ENCODE results near the gene EPB41L5.

EPB41L5 gene

DNA sequence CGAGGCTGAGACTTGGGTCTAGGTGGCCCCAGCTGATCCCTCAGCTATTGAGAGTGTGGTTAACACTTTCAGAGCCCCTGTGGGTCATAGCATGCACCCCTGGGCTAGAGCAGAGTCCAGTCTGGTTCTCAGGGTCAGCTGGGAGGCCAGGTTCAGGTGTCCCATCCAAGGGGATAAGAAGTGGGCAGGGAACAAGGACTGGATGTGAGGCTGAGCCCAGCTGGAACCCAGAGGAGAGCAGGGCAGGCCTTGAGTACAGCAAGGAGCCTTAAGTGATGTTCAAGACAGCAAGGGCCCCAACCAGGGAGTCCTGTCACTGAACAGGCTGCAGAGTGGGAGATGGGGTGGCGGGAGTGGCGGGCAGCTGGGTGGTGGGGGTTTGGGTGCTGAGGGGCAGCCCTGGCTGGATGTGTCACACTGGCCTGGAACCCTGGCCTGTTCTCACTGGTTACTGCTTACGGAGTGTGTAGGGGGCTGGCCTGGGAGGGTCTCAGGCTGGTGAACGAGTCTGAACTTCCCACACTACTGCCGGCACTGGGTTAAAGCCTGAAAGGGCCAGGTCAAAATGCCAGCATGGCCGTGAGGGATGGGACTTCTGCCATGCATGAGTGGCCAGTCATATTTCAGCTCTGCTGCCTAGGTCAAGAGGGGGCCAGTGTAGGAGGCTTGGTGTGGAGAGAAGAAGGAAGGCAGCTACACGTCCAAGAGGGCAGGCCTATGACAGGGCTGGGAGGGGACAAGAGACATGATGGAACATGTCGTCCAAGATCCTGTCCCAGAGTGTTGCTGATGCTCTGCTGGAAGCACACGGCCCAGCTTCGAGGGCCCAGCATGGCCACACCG lies 196.8 kb downstream of the EPB41L5 start:
- no peak overlapping the region for H3K4me3 ChIP-seq (ENCODE audit: low read depth, low read length)
- DNase-seq (ENCODE audit: low read depth, low spot score) = no peak
- ChIA-PET CTCF (no interaction called here), POLR2A (interaction anchor here (1.3 kb wide), 1 partner anchor 10 kb away, joined by 3 read pairs; no protein-coding TSS in a partner anchor)
- TF ChIP-seq, protein P1, sequence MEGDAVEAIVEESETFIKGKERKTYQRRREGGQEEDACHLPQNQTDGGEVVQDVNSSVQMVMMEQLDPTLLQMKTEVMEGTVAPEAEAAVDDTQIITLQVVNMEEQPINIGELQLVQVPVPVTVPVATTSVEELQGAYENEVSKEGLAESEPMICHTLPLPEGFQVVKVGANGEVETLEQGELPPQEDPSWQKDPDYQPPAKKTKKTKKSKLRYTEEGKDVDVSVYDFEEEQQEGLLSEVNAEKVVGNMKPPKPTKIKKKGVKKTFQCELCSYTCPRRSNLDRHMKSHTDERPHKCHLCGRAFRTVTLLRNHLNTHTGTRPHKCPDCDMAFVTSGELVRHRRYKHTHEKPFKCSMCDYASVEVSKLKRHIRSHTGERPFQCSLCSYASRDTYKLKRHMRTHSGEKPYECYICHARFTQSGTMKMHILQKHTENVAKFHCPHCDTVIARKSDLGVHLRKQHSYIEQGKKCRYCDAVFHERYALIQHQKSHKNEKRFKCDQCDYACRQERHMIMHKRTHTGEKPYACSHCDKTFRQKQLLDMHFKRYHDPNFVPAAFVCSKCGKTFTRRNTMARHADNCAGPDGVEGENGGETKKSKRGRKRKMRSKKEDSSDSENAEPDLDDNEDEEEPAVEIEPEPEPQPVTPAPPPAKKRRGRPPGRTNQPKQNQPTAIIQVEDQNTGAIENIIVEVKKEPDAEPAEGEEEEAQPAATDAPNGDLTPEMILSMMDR (IDR thresholded peaks at IDR 0.05; ENCODE audit: insufficient read depth, low read length, missing control alignments) = no peak

DNA sequence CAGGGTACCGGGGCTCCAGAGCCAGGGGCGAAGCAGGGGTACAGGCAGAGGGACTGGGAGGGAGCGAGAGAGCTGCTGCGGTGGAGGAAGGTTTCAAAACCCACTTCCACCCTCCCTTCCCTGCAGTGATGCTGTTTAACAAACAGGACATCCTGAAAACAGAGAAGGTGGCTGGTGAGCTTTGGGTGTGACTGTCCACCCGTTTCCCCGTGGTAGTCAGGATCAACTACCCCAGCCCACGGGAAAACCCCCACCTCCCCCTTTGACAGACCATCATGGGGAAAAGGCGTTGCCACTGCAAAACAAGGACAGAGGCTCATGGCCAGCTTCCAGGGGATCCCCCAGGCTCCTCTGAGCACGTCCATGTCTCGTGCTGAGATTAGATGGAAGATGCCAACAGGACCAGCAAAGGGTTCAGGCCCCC lies 197.4 kb downstream of the EPB41L5 start:
- ChIA-PET CTCF (no interaction called here), POLR2A (interaction anchor here (1.3 kb wide), 1 partner anchor 10 kb away, joined by 3 read pairs; no protein-coding TSS in a partner anchor)
- H3K4me3 ChIP-seq (ENCODE audit: low read depth, low read length) = no peak overlapping the region
- no peak for DNase-seq (ENCODE audit: low read depth, low spot score)
- TF ChIP-seq, protein P1 (IDR thresholded peaks at IDR 0.05; ENCODE audit: insufficient read depth, low read length, missing control alignments) = no peak

DNA sequence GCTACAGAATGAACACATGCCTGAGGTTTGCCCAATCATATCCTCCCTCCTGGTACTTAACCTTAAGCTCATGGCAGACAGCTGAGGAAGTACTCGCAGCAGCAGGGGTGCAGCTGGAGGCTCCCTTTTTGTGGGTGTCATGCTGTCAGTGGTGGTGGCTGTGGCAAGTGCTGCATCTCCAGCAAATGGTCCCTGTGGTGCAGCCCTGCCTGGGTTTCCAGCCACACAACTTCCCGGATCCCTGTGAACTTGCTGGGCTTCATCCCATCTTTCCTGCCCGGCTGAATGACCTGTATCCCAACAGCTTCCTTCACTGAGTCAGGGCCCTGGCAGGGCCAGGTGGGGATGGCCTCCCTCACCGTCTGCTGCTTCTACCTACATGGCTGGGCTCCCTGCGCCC lies 205.3 kb downstream of the EPB41L5 start:
- no peak overlapping the region for H3K4me3 ChIP-seq (ENCODE audit: low read depth, low read length)
- ChIA-PET CTCF (no interaction called here), POLR2A (no interaction called here)
- TF ChIP-seq, protein P1 (IDR thresholded peaks at IDR 0.05; ENCODE audit: insufficient read depth, low read length, missing control alignments) = no peak
- no peak for DNase-seq (ENCODE audit: low read depth, low spot score)

DNA sequence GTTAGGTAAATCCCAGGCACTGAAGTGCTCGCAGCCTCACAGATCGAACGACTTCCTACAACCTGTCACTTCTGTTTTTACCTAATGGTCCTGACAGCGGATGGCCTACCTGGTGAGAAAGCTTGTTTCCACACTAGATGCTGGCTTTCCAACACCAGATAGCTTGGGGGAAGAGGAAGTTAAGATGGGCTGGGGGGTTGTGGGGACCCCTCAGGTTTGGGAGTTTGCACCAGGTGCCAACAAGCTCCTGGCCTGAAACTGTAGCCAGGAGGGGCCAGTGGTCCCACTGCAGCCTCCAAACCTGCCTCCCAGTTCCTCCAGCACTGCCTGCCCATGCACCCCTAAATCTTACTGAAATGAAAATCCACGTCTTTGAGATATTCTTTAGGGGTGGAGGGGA lies 206.4 kb downstream of the EPB41L5 start:
- no peak for DNase-seq (ENCODE audit: low read depth, low spot score)
- TF ChIP-seq, protein P1 (IDR thresholded peaks at IDR 0.05; ENCODE audit: insufficient read depth, low read length, missing control alignments) = no peak
- no peak overlapping the region for H3K4me3 ChIP-seq (ENCODE audit: low read depth, low read length)
- ChIA-PET POLR2A (interaction anchor here (1.0 kb wide), 1 partner anchor 9 kb away, joined by 3 read pairs; no protein-coding TSS in a partner anchor), CTCF (interaction anchor here (0.7 to 1.3 kb wide), 2 partner anchors 9 to 12 kb away, joined by 3 read pairs; no protein-coding TSS in a partner anchor)

DNA sequence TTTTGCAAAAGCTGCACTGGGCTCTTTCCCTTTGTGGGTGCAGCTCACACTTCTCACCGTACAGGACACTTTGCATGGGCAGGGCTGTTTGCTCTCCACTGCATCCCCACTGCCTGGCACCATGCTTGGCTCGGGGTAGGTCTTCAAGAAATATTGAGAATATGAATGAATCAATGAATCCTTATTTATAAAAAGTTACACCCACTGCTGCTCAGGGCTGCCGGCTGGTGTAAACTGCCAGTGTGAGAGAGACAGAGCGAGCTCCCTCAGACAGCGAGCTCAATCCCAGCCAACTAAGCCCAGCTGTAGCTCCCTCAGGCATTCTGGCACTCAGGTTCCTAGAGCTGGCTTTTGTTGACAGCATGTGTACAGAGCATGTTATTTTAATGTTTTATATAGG lies 206.9 kb downstream of the EPB41L5 start:
- ChIA-PET CTCF (interaction anchor here (1.3 kb wide), 1 partner anchor 8 kb away, joined by 3 read pairs; no protein-coding TSS in a partner anchor), POLR2A (interaction anchor here (1.0 kb wide), 1 partner anchor 9 kb away, joined by 3 read pairs; no protein-coding TSS in a partner anchor)
- no peak for DNase-seq (ENCODE audit: low read depth, low spot score)

DNA sequence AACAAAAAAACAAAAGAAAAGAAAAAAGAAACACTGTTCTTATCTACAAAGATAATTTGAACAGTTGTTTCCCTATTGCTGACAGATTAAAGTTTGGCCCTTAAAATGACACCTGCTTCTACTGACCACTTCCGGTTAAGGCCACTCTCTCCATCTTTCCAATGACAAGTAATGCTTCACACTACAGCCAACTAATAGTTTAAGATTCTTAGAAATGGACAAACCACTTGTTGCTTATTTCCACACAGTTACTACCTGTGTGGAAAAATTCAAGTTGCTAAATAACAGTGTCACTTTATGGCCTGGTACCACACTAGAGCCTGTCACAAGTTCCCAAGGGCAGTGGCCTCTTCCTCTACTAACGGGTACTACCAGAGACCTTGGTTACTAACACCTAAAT lies 207.9 kb downstream of the EPB41L5 start:
- TF ChIP-seq, protein P1 (IDR thresholded peaks at IDR 0.05; ENCODE audit: insufficient read depth, low read length, missing control alignments) = no peak
- H3K4me3 ChIP-seq (ENCODE audit: low read depth, low read length) = no peak overlapping the region
- ChIA-PET POLR2A (no interaction called here), CTCF (no interaction called here)
- no peak for DNase-seq (ENCODE audit: low read depth, low spot score)

More for the DNA sequence above, 206.9 kb downstream of the EPB41L5 start:
- TF ChIP-seq, protein P1 (IDR thresholded peaks at IDR 0.05; ENCODE audit: insufficient read depth, low read length, missing control alignments) = no peak
- no peak overlapping the region for H3K4me3 ChIP-seq (ENCODE audit: low read depth, low read length)
